ENCODE results near the gene ZNF695.

- TF ChIP-seq REST (IDR thresholded peaks at IDR 0.05; ENCODE audit: low read depth) (no peak), CREB1 (IDR thresholded peaks at IDR 0.05; ENCODE audit: low read depth) (no peak), YY1 (IDR thresholded peaks at IDR 0.05; ENCODE audit: low read depth) (no peak)
These were observed 29.1 kb downstream of the ZNF695 start for GRCh38 chr1:246978785-246979184.

Data from Ishikawa (cell line).